OCI-LY1 (cell line): ENCODE data around the gene OCRL.

ENCODE experiments used
- H2AFZ ChIP-seq: fragments of 200-600 bp; sonication (generic), shearing (Covaris generic); 2 replicates; pipeline ENCODE4 v1.6.0; 2014; ENCODE audit warnings: antibody characterized with exemption, mild to moderate bottlenecking, low read length
- H3F3A ChIP-seq: fragments of 200-600 bp; sonication (generic), shearing (Covaris generic); 2 replicates; pipeline ENCODE4 v1.6.0; 2014; ENCODE audit warnings: mild to moderate bottlenecking, antibody characterized with exemption, low read length, moderate library complexity; ENCODE audit not compliant: insufficient read depth
- H3K27ac ChIP-seq: fragments of 200-600 bp; sonication (generic); 2 replicates; pipeline ENCODE4 v1.5.1; 2014; ENCODE audit warnings: low read length, mixed run types, mild to moderate bottlenecking, low read depth; ENCODE audit not compliant: poor library complexity, severe bottlenecking
- H3K27me3 ChIP-seq: fragments of 200-600 bp; sonication (generic); 2 replicates; pipeline ENCODE4 v1.6.0; 2014; ENCODE audit warnings: antibody characterized with exemption, mild to moderate bottlenecking, low read length, moderate library complexity; ENCODE audit not compliant: insufficient read depth
- H3K36me3 ChIP-seq: fragments of 200-600 bp; sonication (generic); 2 replicates; pipeline ENCODE4 v1.6.1; 2014; ENCODE audit warnings: mild to moderate bottlenecking, antibody characterized with exemption, low read length, moderate library complexity, mixed read lengths; ENCODE audit not compliant: insufficient read depth
- H3K4me1 ChIP-seq: fragments of 200-600 bp; sonication (generic); 2 replicates; pipeline ENCODE4 v1.5.1; 2014; ENCODE audit warnings: mild to moderate bottlenecking, low read length, moderate library complexity; ENCODE audit not compliant: insufficient read depth, severe bottlenecking
- H3K4me2 ChIP-seq: fragments of 200-600 bp; sonication (generic), shearing (Covaris generic); 2 replicates; pipeline ENCODE4 v1.6.1; 2014; ENCODE audit warnings: low read length
- H3K4me3 ChIP-seq: fragments of 200-600 bp; sonication (generic); 2 replicates; pipeline ENCODE4 v1.5.1; 2014; ENCODE audit warnings: low read length, low read depth, mild to moderate bottlenecking, mixed read lengths; ENCODE audit not compliant: poor library complexity, severe bottlenecking
- H3K79me2 ChIP-seq: fragments of 200-600 bp; shearing (Covaris generic); 2 replicates; pipeline ENCODE4 v1.6.1; 2016; ENCODE audit warnings: mixed run types, low read length, mixed read lengths; ENCODE audit not compliant: insufficient read depth
- H3K9ac ChIP-seq: fragments of 200-600 bp; sonication (generic), shearing (Covaris generic); 2 replicates; pipeline ENCODE4 v1.6.1; 2014; ENCODE audit warnings: mild to moderate bottlenecking, low read length, mixed read lengths
- H3K9me2 ChIP-seq: fragments of 200-600 bp; sonication (generic), shearing (Covaris generic); 2 replicates; pipeline ENCODE4 v1.6.1; 2014; ENCODE audit warnings: low read depth, mild to moderate bottlenecking, low read length, mixed read lengths
- H3K9me3 ChIP-seq: fragments of 200-600 bp; shearing (Covaris generic); 2 replicates; pipeline ENCODE4 v1.6.1; 2014; ENCODE audit warnings: low read length, mixed read lengths
- H4K20me1 ChIP-seq: fragments of 200-600 bp; sonication (generic), shearing (Covaris generic); 2 replicates; pipeline ENCODE4 v1.6.0; 2016; ENCODE audit warnings: mild to moderate bottlenecking, low read length; ENCODE audit not compliant: insufficient read depth
- CTCF ChIP-seq: fragments of 200-600 bp; sonication (generic), shearing (Covaris generic); IDR thresholded peaks from 2 replicates; pipeline ENCODE4 v1.5.1; 2017; ENCODE audit warnings: mild to moderate bottlenecking, antibody characterized with exemption, low read length, moderate library complexity, mixed read lengths
- EZH2 ChIP-seq: fragments of 200-600 bp; sonication (generic), shearing (Covaris generic); IDR thresholded peaks from 2 replicates; pipeline ENCODE4 v1.8.0; 2017; ENCODE audit warnings: borderline replicate concordance, mixed run types, mild to moderate bottlenecking, antibody characterized with exemption, low read length, moderate library complexity, mixed read lengths

OCRL gene

GRCh38 chrX:129497146-129497843, 42.8 kb upstream of the OCRL start:
- H3K79me2 ChIP-seq = no peaks in the 10 kb centered on the region
- H3K4me2 ChIP-seq = no peak overlapping the region
- H3K4me1 ChIP-seq = no peaks in the 10 kb centered on the region
- H3K36me3 ChIP-seq = no peaks in the 10 kb centered on the region
- TF ChIP-seq EZH2 = no peak
- no peak for TF ChIP-seq CTCF
- no peak overlapping the region for H2AFZ ChIP-seq
- H3K9me3 ChIP-seq = no peaks in the 10 kb centered on the region
- no peaks in the 10 kb centered on the region for H4K20me1 ChIP-seq
- no peak overlapping the region for H3K27ac ChIP-seq
- H3K9ac ChIP-seq = no peak overlapping the region
- H3F3A ChIP-seq = no peaks in the 10 kb centered on the region
- H3K27me3 ChIP-seq = no peaks in the 10 kb centered on the region
- no peak overlapping the region for H3K4me3 ChIP-seq
- no peaks in the 10 kb centered on the region for H3K9me2 ChIP-seq

GRCh38 chrX:129510331-129510730, 29.7 kb upstream of the OCRL start:
- H3K27me3 ChIP-seq = no peaks in the 10 kb centered on the region
- H3K9me3 ChIP-seq = no peaks in the 10 kb centered on the region
- no peaks in the 10 kb centered on the region for H3K79me2 ChIP-seq
- H3K9ac ChIP-seq = no peak overlapping the region
- no peaks in the 10 kb centered on the region for H3K36me3 ChIP-seq
- H2AFZ ChIP-seq = no peak overlapping the region
- no peaks in the 10 kb centered on the region for H3F3A ChIP-seq
- no peaks in the 10 kb centered on the region for H3K4me1 ChIP-seq
- no peak overlapping the region for H3K4me2 ChIP-seq
- no peaks in the 10 kb centered on the region for H3K9me2 ChIP-seq
- no peak overlapping the region for H3K27ac ChIP-seq
- H3K4me3 ChIP-seq = no peak overlapping the region
- H4K20me1 ChIP-seq = no peaks in the 10 kb centered on the region
- TF ChIP-seq CTCF = no peak
- TF ChIP-seq EZH2 = no peak

- H3F3A ChIP-seq = no peaks in the 10 kb centered on the region
- no peak overlapping the region for H3K9ac ChIP-seq
- H3K9me2 ChIP-seq = no peaks in the 10 kb centered on the region
- no peak overlapping the region for H3K4me3 ChIP-seq
- no peaks in the 10 kb centered on the region for H4K20me1 ChIP-seq
- no peaks in the 10 kb centered on the region for H3K36me3 ChIP-seq
- no peak overlapping the region for H3K4me2 ChIP-seq
- H3K9me3 ChIP-seq = no peaks in the 10 kb centered on the region
- no peak overlapping the region for H3K27ac ChIP-seq
- no peak for TF ChIP-seq EZH2
- no peak for TF ChIP-seq CTCF
- H3K79me2 ChIP-seq = no peaks in the 10 kb centered on the region
- H3K4me1 ChIP-seq = no peaks in the 10 kb centered on the region
- no peak overlapping the region for H2AFZ ChIP-seq
- H3K27me3 ChIP-seq = no peaks in the 10 kb centered on the region
These were observed 28.4 kb upstream of the OCRL start for GRCh38 chrX:129511689-129512088.
